Mucosa of stomach (tissue), 1 donor: ENCODE data around the gene ITGB2.

ENCODE experiments used
- H3K27me3 ChIP-seq: one replicate; pipeline ENCODE4 v1.7.0; 2013; ENCODE audit warnings: mild to moderate bottlenecking, low read length; ENCODE audit not compliant: control insufficient read depth, insufficient read depth
- H3K36me3 ChIP-seq: one replicate; pipeline ENCODE4 v1.7.0; 2013; ENCODE audit warnings: low read length; ENCODE audit not compliant: control insufficient read depth, insufficient read depth
- H3K4me1 ChIP-seq: one replicate; pipeline ENCODE4 v1.7.0; 2013; ENCODE audit warnings: mild to moderate bottlenecking, low read length; ENCODE audit not compliant: control insufficient read depth, insufficient read depth
- H3K4me3 ChIP-seq: one replicate; pipeline ENCODE4 v1.7.0; 2013; ENCODE audit warnings: low read length
- H3K9ac ChIP-seq: one replicate; pipeline ENCODE4 v1.7.0; 2013; ENCODE audit warnings: mild to moderate bottlenecking, low read length, moderate library complexity
- H3K9me3 ChIP-seq: one replicate; pipeline ENCODE4 v1.7.0; 2013; ENCODE audit warnings: mild to moderate bottlenecking, low read length, moderate library complexity; ENCODE audit not compliant: control insufficient read depth
- donor health status: Pancreatic carcinoma.

The ITGB2 gene

GRCh38 chr21:44943686-44944550, 23.2 kb upstream of the ITGB2 start:
- Histone ChIP-seq H3K36me3 (no peaks in the 10 kb centered on the region), H3K4me1 (peaks cover 6% of the 10 kb centered on the region), H3K27me3 (no peaks in the 10 kb centered on the region), H3K9ac (no peak overlapping the region), H3K9me3 (no peaks in the 10 kb centered on the region), H3K4me3 (no peak overlapping the region)

GRCh38 chr21:44943005-44943685, 22.4 kb upstream of the ITGB2 start:
- Histone ChIP-seq H3K4me3 (no peak overlapping the region), H3K9me3 (no peaks in the 10 kb centered on the region), H3K36me3 (no peaks in the 10 kb centered on the region), H3K9ac (no peak overlapping the region), H3K4me1 (peaks cover 10% of the 10 kb centered on the region), H3K27me3 (no peaks in the 10 kb centered on the region)

- Histone ChIP-seq H3K27me3 (no peaks in the 10 kb centered on the region), H3K36me3 (no peaks in the 10 kb centered on the region), H3K4me3 (no peak overlapping the region), H3K4me1 (peaks cover 10% of the 10 kb centered on the region), H3K9me3 (no peaks in the 10 kb centered on the region), H3K9ac (no peak overlapping the region)
Measured at GRCh38 chr21:44942566-44942965, 21.9 kb upstream of the ITGB2 start.

GRCh38 chr21:44941567-44941966, 20.9 kb upstream of the ITGB2 start:
- Histone ChIP-seq H3K9me3 (no peaks in the 10 kb centered on the region), H3K4me3 (no peak overlapping the region), H3K36me3 (no peaks in the 10 kb centered on the region), H3K9ac (no peak overlapping the region), H3K27me3 (no peaks in the 10 kb centered on the region), H3K4me1 (peaks cover 10% of the 10 kb centered on the region)

GRCh38 chr21:44940116-44940631, 19.5 kb upstream of the ITGB2 start:
- H3K9me3 ChIP-seq: no peaks in the 10 kb centered on the region
- H3K9ac ChIP-seq: peak overlapping the region; percentile 78
- no peaks in the 10 kb centered on the region for H3K27me3 ChIP-seq
- H3K4me3 ChIP-seq: peak overlapping the region; percentile 77
- H3K4me1 ChIP-seq: peaks cover 10% of the 10 kb centered on the region
- no peaks in the 10 kb centered on the region for H3K36me3 ChIP-seq

- Histone ChIP-seq H3K27me3 (no peaks in the 10 kb centered on the region), H3K9me3 (no peaks in the 10 kb centered on the region), H3K4me3 (peak within 1 kb of the TSS; percentile 77), H3K36me3 (no peaks in the 10 kb centered on the region), H3K9ac (peak within 1 kb of the TSS; percentile 78), H3K4me1 (peaks cover 10% of the 10 kb centered on the region)
Measured at GRCh38 chr21:44939532-44940115, 18.9 kb upstream of the ITGB2 start, which contains the start of gene SLX9. SLX9 (plus strand) TSS chr21:44940029; CDS start chr21:44940058, 29 bp downstream.

GRCh38 chr21:44938772-44939531, 18.3 kb upstream of the ITGB2 start:
- H3K4me1 ChIP-seq: peaks cover 10% of the 10 kb centered on the region
- peak overlapping the region; percentile 78 for H3K9ac ChIP-seq
- H3K4me3 ChIP-seq: peak overlapping the region; percentile 77
- no peaks in the 10 kb centered on the region for H3K9me3 ChIP-seq
- no peaks in the 10 kb centered on the region for H3K36me3 ChIP-seq
- peaks cover 4% of the 10 kb centered on the region for H3K27me3 ChIP-seq

GRCh38 chr21:44935533-44935927, 14.8 kb upstream of the ITGB2 start:
- no peaks in the 10 kb centered on the region for H3K36me3 ChIP-seq
- H3K4me3 ChIP-seq: no peak overlapping the region
- no peaks in the 10 kb centered on the region for H3K9me3 ChIP-seq
- peaks cover 38% of the 10 kb centered on the region for H3K27me3 ChIP-seq
- peaks cover 19% of the 10 kb centered on the region for H3K4me1 ChIP-seq
- no peak overlapping the region for H3K9ac ChIP-seq

GRCh38 chr21:44934797-44935532, 14.3 kb upstream of the ITGB2 start:
- Histone ChIP-seq H3K4me1 (peaks cover 19% of the 10 kb centered on the region), H3K36me3 (no peaks in the 10 kb centered on the region), H3K27me3 (peaks cover 44% of the 10 kb centered on the region), H3K9ac (no peak overlapping the region), H3K9me3 (no peaks in the 10 kb centered on the region), H3K4me3 (no peak overlapping the region)

GRCh38 chr21:44934276-44934675, 13.6 kb upstream of the ITGB2 start:
- Histone ChIP-seq H3K9me3 (no peaks in the 10 kb centered on the region), H3K9ac (no peak overlapping the region), H3K4me1 (peaks cover 16% of the 10 kb centered on the region), H3K4me3 (no peak overlapping the region), H3K36me3 (no peaks in the 10 kb centered on the region), H3K27me3 (peaks cover 51% of the 10 kb centered on the region)

GRCh38 chr21:44933918-44934260, 13.2 kb upstream of the ITGB2 start:
- Histone ChIP-seq H3K4me3 (no peak overlapping the region), H3K27me3 (peaks cover 54% of the 10 kb centered on the region), H3K9ac (no peak overlapping the region), H3K36me3 (no peaks in the 10 kb centered on the region), H3K9me3 (no peaks in the 10 kb centered on the region), H3K4me1 (peaks cover 12% of the 10 kb centered on the region)
